ENCODE results near the gene UFL1. TPM values are rescaled to one million over a fixed set of nuclear protein-coding genes. Genes with fewer than 3 reads are reported as not detected.
"Not testable (repeated sequence)": the region's sequence is repeated elsewhere in the genome, so short reads cannot be mapped to it uniquely, and the experiment has no call there.

Gene UFL1
- total RNA-seq, 4 donors from 2014 or later, result 21.3 to 27.0 (median 23.2) TPM

GRCh38 chr6:96545882-96546281 lies 24.3 kb downstream of the UFL1 start:
- H3K27me3 ChIP-seq, result no peaks in the 10 kb centered on the region
- H3K4me3 ChIP-seq, result no peak overlapping the region
- H3K9me3 ChIP-seq, result no peaks in the 10 kb centered on the region
- 95% methylated on average over 3 of the region's 3 CpGs for WGBS
- H3K27ac ChIP-seq (replicated peaks in 1 of 4), result no peak overlapping the region
- TF ChIP-seq EP300 (IDR thresholded peaks at IDR 0.05) (no peak), CTCF (IDR thresholded peaks at IDR 0.05) (no peak), POLR2A (IDR thresholded peaks at IDR 0.05; ENCODE audit: low read depth) (no peak), POLR2AphosphoS5 (IDR thresholded peaks at IDR 0.05) (no peak)
- peaks cover 24 to 97% (median 65%) of the 10 kb centered on the region in 4 donors for H3K36me3 ChIP-seq
- DNase-seq (ENCODE audit: extremely low spot score), result no peak
- intact Hi-C loops (cut with DNase I), result no loop called here
- no peaks in the 10 kb centered on the region for H3K4me1 ChIP-seq

DNA sequence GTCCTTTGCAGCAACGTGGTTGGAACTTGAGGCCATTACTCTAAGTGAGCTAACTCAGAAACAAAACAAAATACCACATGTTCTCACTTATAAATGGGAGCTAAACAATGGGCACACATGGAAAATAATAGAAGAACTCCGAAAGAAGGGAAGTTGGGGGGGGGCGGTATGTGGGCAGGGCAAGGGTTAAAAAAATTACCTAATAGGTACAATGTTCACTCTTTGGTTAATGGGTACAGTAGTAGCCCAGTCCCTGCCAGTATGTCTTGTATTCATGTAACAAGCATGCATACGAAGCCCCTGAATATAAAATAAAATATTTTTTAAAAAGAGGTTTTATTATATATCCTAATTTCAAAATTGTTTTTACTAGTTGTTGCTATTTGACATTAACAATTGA lies 26.0 kb downstream of the UFL1 start:
- Histone ChIP-seq H3K4me1 (no peaks in the 10 kb centered on the region), H3K27me3 (no peaks in the 10 kb centered on the region), H3K36me3 (peaks cover 28 to 100% (median 76%) of the 10 kb centered on the region in 4 donors), H3K4me3 (no peak overlapping the region), H3K27ac (replicated peaks in 1 of 4) (no peak overlapping the region), H3K9me3 (no peaks in the 10 kb centered on the region)
- DNase-seq (ENCODE audit: extremely low spot score), result no peak
- no peak for TF ChIP-seq POLR2AphosphoS5 (IDR thresholded peaks at IDR 0.05)
- no peak for TF ChIP-seq POLR2A (IDR thresholded peaks at IDR 0.05; ENCODE audit: low read depth)
- no peak for TF ChIP-seq CTCF (IDR thresholded peaks at IDR 0.05)
- 89% methylated on average over 4 of the region's 4 CpGs for WGBS
- intact Hi-C loops (cut with DNase I), result no loop called here

DNA sequence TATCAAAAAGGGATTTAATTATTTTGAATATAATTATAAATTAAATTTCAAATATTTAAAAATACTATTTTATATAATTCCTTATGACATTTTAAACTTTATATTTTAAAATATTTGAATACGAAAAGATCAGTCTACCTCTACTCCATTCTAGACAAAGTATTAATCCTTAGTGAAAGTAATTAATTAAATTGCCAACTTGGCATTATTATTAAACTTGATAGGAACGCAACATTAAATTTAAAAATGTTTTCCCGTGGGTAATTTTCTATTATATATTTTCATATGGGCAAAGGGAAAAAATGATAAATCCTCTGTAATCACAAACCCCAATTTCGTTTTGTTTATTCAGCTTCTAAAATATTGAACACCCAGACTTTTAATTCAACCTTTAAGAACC lies 33.0 kb downstream of the UFL1 start:
- H3K4me1 ChIP-seq, result no peaks in the 10 kb centered on the region
- H3K27ac ChIP-seq (replicated peaks in 1 of 4), result no peak overlapping the region
- peaks cover 0 to 2% (median 0%) of the 10 kb centered on the region in 4 donors for H3K9me3 ChIP-seq
- TF ChIP-seq EP300 (IDR thresholded peaks at IDR 0.05), result no peak
- TF ChIP-seq POLR2A (IDR thresholded peaks at IDR 0.05; ENCODE audit: low read depth), result no peak
- TF ChIP-seq POLR2AphosphoS5 (IDR thresholded peaks at IDR 0.05), result no peak
- no peak for TF ChIP-seq CTCF (IDR thresholded peaks at IDR 0.05)
- DNase-seq (ENCODE audit: extremely low spot score), result no peak
- peaks cover 35 to 72% (median 60%) of the 10 kb centered on the region in 4 donors for H3K36me3 ChIP-seq
- no peaks in the 10 kb centered on the region for H3K27me3 ChIP-seq
- WGBS, result 93% methylated on average over 4 of the region's 4 CpGs
- no peak overlapping the region for H3K4me3 ChIP-seq
- intact Hi-C loops (cut with DNase I), result no loop called here

DNA sequence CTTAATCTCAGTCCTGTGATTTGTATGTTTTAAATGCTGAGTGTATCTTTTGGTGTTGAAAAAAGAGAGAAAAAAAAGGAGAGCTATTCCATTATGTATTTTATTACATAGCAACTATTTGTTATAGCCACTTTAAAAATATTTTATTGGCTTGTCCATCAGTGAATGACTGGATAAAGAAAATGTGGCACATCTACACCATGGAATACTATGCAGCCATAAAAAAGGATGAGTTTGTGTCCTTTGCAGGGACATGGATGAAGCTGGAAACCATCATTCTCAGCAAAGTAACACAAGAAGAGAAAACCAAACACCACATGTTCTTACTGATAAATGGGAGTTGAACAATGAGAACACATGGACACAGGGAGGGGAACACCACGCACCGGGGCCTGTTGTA lies 38.1 kb downstream of the UFL1 start:
- H3K4me1 ChIP-seq; H3K27me3 ChIP-seq; H3K9me3 ChIP-seq; H3K4me3 ChIP-seq; H3K27ac ChIP-seq (replicated peaks in 1 of 4); DNase-seq (ENCODE audit: extremely low spot score); intact Hi-C loops (cut with DNase I): not testable (repeated sequence)
- 94% methylated on average over 2 of the region's 2 CpGs for WGBS
- peaks cover 4 to 20% (median 12%) of the 10 kb centered on the region in 4 donors for H3K36me3 ChIP-seq

DNA sequence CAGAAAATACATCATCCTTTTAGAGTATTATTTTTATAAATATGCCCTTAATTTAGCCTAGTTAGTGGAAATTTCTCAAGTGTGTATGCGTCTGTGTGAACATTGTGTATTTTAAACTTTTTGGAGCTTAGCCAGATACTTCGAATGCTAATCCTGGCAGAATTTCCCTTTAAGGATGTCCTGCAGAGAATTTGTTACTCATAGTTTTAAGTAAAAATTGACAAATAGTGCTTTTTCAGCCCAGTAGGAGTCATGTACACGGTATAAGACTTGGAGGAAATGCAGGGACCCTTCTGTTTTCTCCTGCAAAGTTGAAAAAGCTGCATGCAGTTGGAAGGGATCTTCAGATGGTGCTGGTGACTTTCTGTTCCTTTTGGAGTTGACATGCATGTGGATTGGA lies 41.3 kb downstream of the UFL1 start, which contains the start of gene FHL5:
Gene FHL5, plus strand, starts transcription at position 243 of the 400 bp plus-strand sequence. CDS start 40,486 bp downstream, outside the sequence.
- H3K9me3 ChIP-seq, result peaks cover 0 to 3% (median 0%) of the 10 kb centered on the region in 4 donors
- 5% methylated on average over 3 of the region's 3 CpGs for WGBS
- H3K4me3 ChIP-seq, result peak within 1 kb of the TSS; percentile 6 to 32 (median 14)
- TF ChIP-seq POLR2A (IDR thresholded peaks at IDR 0.05; ENCODE audit: low read depth) (no peak), EP300 (IDR thresholded peaks at IDR 0.05) (no peak), POLR2AphosphoS5 (IDR thresholded peaks at IDR 0.05) (no peak), CTCF (IDR thresholded peaks at IDR 0.05) (no peak)
- H3K27me3 ChIP-seq, result no peaks in the 10 kb centered on the region
- DNase-seq (ENCODE audit: extremely low spot score), result no peak
- H3K4me1 ChIP-seq, result peaks cover 0 to 4% (median 0%) of the 10 kb centered on the region in 4 donors
- H3K27ac ChIP-seq (replicated peaks in 1 of 4), result peak within 1 kb of the TSS in 1 of 4 donors; percentile 16
- intact Hi-C loops (cut with DNase I), result no loop called here
- H3K36me3 ChIP-seq, result no peaks in the 10 kb centered on the region
